HepG2 (cell line): ENCODE measurements around the gene CLEC18A.

Experiments
- CREM ChIP-seq, 2 experiments: sonication (generic) in 1 of 2; formaldehyde crosslinking in 1 of 2; IDR thresholded peaks; 2 replicates each; pipeline versions ENCODE4 v1.4.0 to v1.6.1; 2016 to 2020; ENCODE audit warnings: antibody characterized with exemption in 1 of 2, mild to moderate bottlenecking in 1 of 2, missing genetic modification reagents in 1 of 2
- HMG20A ChIP-seq: IDR thresholded peaks from 2 replicates; pipeline ENCODE4 v1.6.1; 2016; ENCODE audit warnings: borderline replicate concordance
- RORA ChIP-seq: sonication (generic); formaldehyde crosslinking; IDR thresholded peaks from 2 replicates; pipeline ENCODE4 v1.5.0; 2020; ENCODE audit warnings: mild to moderate bottlenecking, missing genetic modification reagents, moderate library complexity
- ZNF567 ChIP-seq: sonication (generic); formaldehyde crosslinking; IDR thresholded peaks from 2 replicates; pipeline ENCODE4 v1.8.1; 2023; ENCODE audit warnings: mild to moderate bottlenecking, missing genetic modification reagents, borderline replicate concordance
- TF ChIP-seq, protein P1 (sequence below): sonication (generic); formaldehyde crosslinking; IDR thresholded peaks from 2 replicates; pipeline ENCODE4 v1.5.0; 2020; ENCODE audit warnings: mild to moderate bottlenecking, missing genetic modification reagents, moderate library complexity
- TF ChIP-seq, protein P2 (sequence below): sonication (generic); formaldehyde crosslinking; IDR thresholded peaks from 2 replicates; pipeline ENCODE4 v1.4.0; 2020; ENCODE audit warnings: missing genetic modification reagents
- TF ChIP-seq, protein P3 (sequence below): sonication (generic); formaldehyde crosslinking; IDR thresholded peaks from 2 replicates; pipeline ENCODE4 v1.5.0; 2020; ENCODE audit warnings: missing genetic modification reagents

DNA sequence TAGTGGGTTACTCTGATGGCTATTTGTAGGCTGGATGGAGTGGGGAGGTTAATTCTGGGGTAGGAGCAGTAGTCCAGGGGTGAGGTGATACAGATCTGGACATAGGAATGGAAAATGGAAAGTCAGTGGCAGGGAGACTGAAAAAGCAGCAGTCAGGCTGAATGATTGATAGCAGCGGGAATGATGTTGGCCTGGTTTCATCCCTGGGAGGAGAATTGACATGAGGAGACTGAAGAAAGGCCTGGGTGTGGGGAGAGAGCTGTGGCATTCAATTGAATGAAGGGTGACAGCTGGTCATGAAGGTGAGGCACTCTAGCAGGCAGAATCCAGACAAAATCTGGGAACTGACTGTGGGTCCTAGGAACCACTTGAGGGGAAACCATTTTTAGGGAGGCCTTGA lies 34.7 kb upstream of the CLEC18A start:
- TF ChIP-seq, protein P1, sequence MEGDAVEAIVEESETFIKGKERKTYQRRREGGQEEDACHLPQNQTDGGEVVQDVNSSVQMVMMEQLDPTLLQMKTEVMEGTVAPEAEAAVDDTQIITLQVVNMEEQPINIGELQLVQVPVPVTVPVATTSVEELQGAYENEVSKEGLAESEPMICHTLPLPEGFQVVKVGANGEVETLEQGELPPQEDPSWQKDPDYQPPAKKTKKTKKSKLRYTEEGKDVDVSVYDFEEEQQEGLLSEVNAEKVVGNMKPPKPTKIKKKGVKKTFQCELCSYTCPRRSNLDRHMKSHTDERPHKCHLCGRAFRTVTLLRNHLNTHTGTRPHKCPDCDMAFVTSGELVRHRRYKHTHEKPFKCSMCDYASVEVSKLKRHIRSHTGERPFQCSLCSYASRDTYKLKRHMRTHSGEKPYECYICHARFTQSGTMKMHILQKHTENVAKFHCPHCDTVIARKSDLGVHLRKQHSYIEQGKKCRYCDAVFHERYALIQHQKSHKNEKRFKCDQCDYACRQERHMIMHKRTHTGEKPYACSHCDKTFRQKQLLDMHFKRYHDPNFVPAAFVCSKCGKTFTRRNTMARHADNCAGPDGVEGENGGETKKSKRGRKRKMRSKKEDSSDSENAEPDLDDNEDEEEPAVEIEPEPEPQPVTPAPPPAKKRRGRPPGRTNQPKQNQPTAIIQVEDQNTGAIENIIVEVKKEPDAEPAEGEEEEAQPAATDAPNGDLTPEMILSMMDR = no peak
- TF ChIP-seq CREM (IDR thresholded peaks at IDR 0.05) (no peak), CREM (CRISPR knock-in tag; IDR thresholded peaks at IDR 0.05) (no peak), ZNF567 (no peak), RORA (no peak), HMG20A (no peak)
- TF ChIP-seq, protein P2, sequence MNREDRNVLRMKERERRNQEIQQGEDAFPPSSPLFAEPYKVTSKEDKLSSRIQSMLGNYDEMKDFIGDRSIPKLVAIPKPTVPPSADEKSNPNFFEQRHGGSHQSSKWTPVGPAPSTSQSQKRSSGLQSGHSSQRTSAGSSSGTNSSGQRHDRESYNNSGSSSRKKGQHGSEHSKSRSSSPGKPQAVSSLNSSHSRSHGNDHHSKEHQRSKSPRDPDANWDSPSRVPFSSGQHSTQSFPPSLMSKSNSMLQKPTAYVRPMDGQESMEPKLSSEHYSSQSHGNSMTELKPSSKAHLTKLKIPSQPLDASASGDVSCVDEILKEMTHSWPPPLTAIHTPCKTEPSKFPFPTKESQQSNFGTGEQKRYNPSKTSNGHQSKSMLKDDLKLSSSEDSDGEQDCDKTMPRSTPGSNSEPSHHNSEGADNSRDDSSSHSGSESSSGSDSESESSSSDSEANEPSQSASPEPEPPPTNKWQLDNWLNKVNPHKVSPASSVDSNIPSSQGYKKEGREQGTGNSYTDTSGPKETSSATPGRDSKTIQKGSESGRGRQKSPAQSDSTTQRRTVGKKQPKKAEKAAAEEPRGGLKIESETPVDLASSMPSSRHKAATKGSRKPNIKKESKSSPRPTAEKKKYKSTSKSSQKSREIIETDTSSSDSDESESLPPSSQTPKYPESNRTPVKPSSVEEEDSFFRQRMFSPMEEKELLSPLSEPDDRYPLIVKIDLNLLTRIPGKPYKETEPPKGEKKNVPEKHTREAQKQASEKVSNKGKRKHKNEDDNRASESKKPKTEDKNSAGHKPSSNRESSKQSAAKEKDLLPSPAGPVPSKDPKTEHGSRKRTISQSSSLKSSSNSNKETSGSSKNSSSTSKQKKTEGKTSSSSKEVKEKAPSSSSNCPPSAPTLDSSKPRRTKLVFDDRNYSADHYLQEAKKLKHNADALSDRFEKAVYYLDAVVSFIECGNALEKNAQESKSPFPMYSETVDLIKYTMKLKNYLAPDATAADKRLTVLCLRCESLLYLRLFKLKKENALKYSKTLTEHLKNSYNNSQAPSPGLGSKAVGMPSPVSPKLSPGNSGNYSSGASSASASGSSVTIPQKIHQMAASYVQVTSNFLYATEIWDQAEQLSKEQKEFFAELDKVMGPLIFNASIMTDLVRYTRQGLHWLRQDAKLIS (CRISPR knock-in tag) = no peak
- TF ChIP-seq, protein P3, sequence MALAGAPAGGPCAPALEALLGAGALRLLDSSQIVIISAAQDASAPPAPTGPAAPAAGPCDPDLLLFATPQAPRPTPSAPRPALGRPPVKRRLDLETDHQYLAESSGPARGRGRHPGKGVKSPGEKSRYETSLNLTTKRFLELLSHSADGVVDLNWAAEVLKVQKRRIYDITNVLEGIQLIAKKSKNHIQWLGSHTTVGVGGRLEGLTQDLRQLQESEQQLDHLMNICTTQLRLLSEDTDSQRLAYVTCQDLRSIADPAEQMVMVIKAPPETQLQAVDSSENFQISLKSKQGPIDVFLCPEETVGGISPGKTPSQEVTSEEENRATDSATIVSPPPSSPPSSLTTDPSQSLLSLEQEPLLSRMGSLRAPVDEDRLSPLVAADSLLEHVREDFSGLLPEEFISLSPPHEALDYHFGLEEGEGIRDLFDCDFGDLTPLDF = no peak
